ENCODE data around the gene PRPF19. TPM values are rescaled to one million over a fixed set of nuclear protein-coding genes. Genes with fewer than 3 reads are reported as not detected.

The PRPF19 gene
- total RNA-seq: 10 to 100 TPM; 49.2 to 78.6 TPM

GRCh38 chr11:60906132-60906972, at the start of gene PRPF19:
Gene PRPF19 (minus strand): TSS chr11:60906585. CDS start chr11:60906382, 203 bp downstream.

GRCh38 chr11:60951904-60952741, 45.7 kb upstream of the PRPF19 start, which contains the start of gene SLC15A3:
Gene SLC15A3 (minus strand): TSS chr11:60952176. CDS start chr11:60951551, 625 bp downstream.

GRCh38 chr11:60924110-60924905, 17.9 kb upstream of the PRPF19 start, which contains the start of gene TMEM132A:
Gene TMEM132A (plus strand): TSS chr11:60924460. CDS start chr11:60924634, 174 bp downstream.

GRCh38 chr11:60913793-60914632, 7.6 kb upstream of the PRPF19 start, which contains the start of gene TMEM109:
Gene TMEM109 (plus strand): TSS chr11:60914158. CDS start chr11:60919694, 5,536 bp downstream.

GRCh38 chr11:60866911-60867870, 39.2 kb downstream of the PRPF19 start, which contains the start of gene ZP1:
Gene ZP1 (plus strand): TSS chr11:60867542. CDS start chr11:60867562, 20 bp downstream.

GRCh38 chr11:60855726-60856633, 50.4 kb downstream of the PRPF19 start, which contains the start of gene PTGDR2:
Gene PTGDR2 (minus strand): TSS chr11:60855950. CDS start chr11:60853722, 2,228 bp downstream.

GRCh38 chr11:60841797-60842667, 64.4 kb downstream of the PRPF19 start, which contains the start of gene CCDC86:
Gene CCDC86 (plus strand): TSS chr11:60842113. CDS start chr11:60842125, 12 bp downstream.

Other genes with a start within 250 kb of the PRPF19 start
- gene MS4A8, start 207.0 kb downstream of the PRPF19 start, total RNA-seq: not detected
- not detected for gene MS4A18, start 181.9 kb downstream of the PRPF19 start, total RNA-seq
- not detected for gene MS4A15, start 149.7 kb downstream of the PRPF19 start, total RNA-seq
- not detected for gene MS4A10, start 121.3 kb downstream of the PRPF19 start, total RNA-seq
- gene CCDC86, start 64.5 kb downstream of the PRPF19 start, total RNA-seq: 10 to 100 TPM; 14.1 to 36.6 TPM
- gene PTGDR2, start 50.6 kb downstream of the PRPF19 start, total RNA-seq: under 1 TPM; under 0.01 TPM
- under 1 TPM in 1 of 2 donors, not detected in 1; under 0.01 TPM for gene ZP1, start 39.0 kb downstream of the PRPF19 start, total RNA-seq
- gene TMEM109, start 7.6 kb upstream of the PRPF19 start, total RNA-seq: 10 to 100 TPM; 49.6 to 59.6 TPM
- 10 to 100 TPM; 11.3 to 31.7 TPM for gene TMEM132A, start 17.9 kb upstream of the PRPF19 start, total RNA-seq
- gene SLC15A3, start 45.6 kb upstream of the PRPF19 start, total RNA-seq: 10 to 100 TPM; 18.9 to 30.6 TPM
- under 1 TPM; under 0.01 to 0.33 TPM for gene CD6, start 65.1 kb upstream of the PRPF19 start, total RNA-seq
- not detected for gene CD5, start 195.9 kb upstream of the PRPF19 start, total RNA-seq